ENCODE results near the gene CALM3. TPM values are rescaled to one million over a fixed set of nuclear protein-coding genes. Genes with fewer than 3 reads are reported as not detected.

Gene CALM3
- total and polyA plus RNA-seq, 2 of the 4 experiments (the other 2 are of a cell fraction), result 91.6 to 501 TPM

GRCh38 chr19:46586294-46586693 is 14.8 kb upstream of the CALM3 start:
- no peak overlapping the region for H3K27ac ChIP-seq (ENCODE audit: insufficient read depth, low read length)
- no peak overlapping the region for H3K56ac ChIP-seq (ENCODE audit: extremely low read depth, insufficient read depth, low read length)
- no peak overlapping the region for H3K9ac ChIP-seq (ENCODE audit: low read depth, low read length)
- no peak overlapping the region for H2BK15ac ChIP-seq (ENCODE audit: low read depth, low read length)
- dilution Hi-C loops (cut with HindIII; ENCODE audit: low sequenced_read_pairs, unreplicated experiment), result no loop called here
- H2AK5ac ChIP-seq (ENCODE audit: low read depth, low read length), result no peak overlapping the region
- no peaks in the 10 kb centered on the region for H3K27me3 ChIP-seq (ENCODE audit: control insufficient read depth, insufficient read depth, low read length)
- no peak overlapping the region for H2BK20ac ChIP-seq (ENCODE audit: low read depth, low read length)
- no peak for ATAC-seq (ENCODE audit: low read depth)
- in situ Hi-C loops (cut with MboI; ENCODE audit: low sequenced_read_pairs), result no loop called here
- no CpG with 5 or more reads among the region's 4 CpGs for WGBS, 2 experiments (ENCODE audit: extremely low coverage in 2 of 2, insufficient read length in 1 of 2)
- H3K9me1 ChIP-seq (ENCODE audit: insufficient read depth, low read length), result no peaks in the 10 kb centered on the region
- no peak overlapping the region for H3K4me3 ChIP-seq (ENCODE audit: insufficient read depth, low read depth, low read length)
- no peak overlapping the region for H3K23ac ChIP-seq (ENCODE audit: low read depth, low read length)
- no peak overlapping the region for H2AFZ ChIP-seq (replicated peaks; ENCODE audit: low read length, poor library complexity)
- no peak overlapping the region for H2BK120ac ChIP-seq (ENCODE audit: low read depth, low read length)
- no peaks in the 10 kb centered on the region for H3K36me3 ChIP-seq (ENCODE audit: control insufficient read depth, insufficient read depth, low read length)
- no peaks in the 10 kb centered on the region; the same call in 1 of the 2 replicates for H3K9me3 ChIP-seq (ENCODE audit: control insufficient read depth, insufficient read depth, low read length)
- H4K8ac ChIP-seq (ENCODE audit: low read depth in 2 of 2, low read length in 2 of 2), result no peak overlapping the region
- H3K18ac ChIP-seq (ENCODE audit: low read depth, low read length), result no peak overlapping the region
- no peak overlapping the region for H2BK5ac ChIP-seq (ENCODE audit: low read depth, low read length, poor library complexity, severe bottlenecking)
- no peak for TF ChIP-seq MAZ (IDR thresholded peaks at IDR 0.05; ENCODE audit: borderline replicate concordance, low read depth, low read length)
- TF ChIP-seq CEBPB (IDR thresholded peaks at IDR 0.05; ENCODE audit: low read depth, low read length), result no peak
- no peak for TF ChIP-seq RCOR1 (IDR thresholded peaks at IDR 0.05; ENCODE audit: insufficient replicate concordance, low read length)
- TF ChIP-seq, protein P1, sequence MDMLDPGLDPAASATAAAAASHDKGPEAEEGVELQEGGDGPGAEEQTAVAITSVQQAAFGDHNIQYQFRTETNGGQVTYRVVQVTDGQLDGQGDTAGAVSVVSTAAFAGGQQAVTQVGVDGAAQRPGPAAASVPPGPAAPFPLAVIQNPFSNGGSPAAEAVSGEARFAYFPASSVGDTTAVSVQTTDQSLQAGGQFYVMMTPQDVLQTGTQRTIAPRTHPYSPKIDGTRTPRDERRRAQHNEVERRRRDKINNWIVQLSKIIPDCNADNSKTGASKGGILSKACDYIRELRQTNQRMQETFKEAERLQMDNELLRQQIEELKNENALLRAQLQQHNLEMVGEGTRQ (IDR thresholded peaks at IDR 0.05; ENCODE audit: low read depth, low read length), result no peak
- TF ChIP-seq RFX5 (IDR thresholded peaks at IDR 0.05; ENCODE audit: low read depth, low read length), result no peak
- TF ChIP-seq, protein P2, sequence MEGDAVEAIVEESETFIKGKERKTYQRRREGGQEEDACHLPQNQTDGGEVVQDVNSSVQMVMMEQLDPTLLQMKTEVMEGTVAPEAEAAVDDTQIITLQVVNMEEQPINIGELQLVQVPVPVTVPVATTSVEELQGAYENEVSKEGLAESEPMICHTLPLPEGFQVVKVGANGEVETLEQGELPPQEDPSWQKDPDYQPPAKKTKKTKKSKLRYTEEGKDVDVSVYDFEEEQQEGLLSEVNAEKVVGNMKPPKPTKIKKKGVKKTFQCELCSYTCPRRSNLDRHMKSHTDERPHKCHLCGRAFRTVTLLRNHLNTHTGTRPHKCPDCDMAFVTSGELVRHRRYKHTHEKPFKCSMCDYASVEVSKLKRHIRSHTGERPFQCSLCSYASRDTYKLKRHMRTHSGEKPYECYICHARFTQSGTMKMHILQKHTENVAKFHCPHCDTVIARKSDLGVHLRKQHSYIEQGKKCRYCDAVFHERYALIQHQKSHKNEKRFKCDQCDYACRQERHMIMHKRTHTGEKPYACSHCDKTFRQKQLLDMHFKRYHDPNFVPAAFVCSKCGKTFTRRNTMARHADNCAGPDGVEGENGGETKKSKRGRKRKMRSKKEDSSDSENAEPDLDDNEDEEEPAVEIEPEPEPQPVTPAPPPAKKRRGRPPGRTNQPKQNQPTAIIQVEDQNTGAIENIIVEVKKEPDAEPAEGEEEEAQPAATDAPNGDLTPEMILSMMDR (conservative IDR thresholded peaks at IDR 0.05; ENCODE audit: low read depth, low read length), result no peak
- TF ChIP-seq BHLHE40 (IDR thresholded peaks at IDR 0.05; ENCODE audit: low read depth, low read length), result no peak
- no peak for TF ChIP-seq FOS (IDR thresholded peaks at IDR 0.05; ENCODE audit: low read depth, low read length)
- ChIA-PET CTCF (no interaction called here), POLR2A (ENCODE audit: unreplicated experiment) (no interaction called here)
- no peak overlapping the region for H3K4ac ChIP-seq (ENCODE audit: low read depth, low read length)
- no TSS peak for BruUV-seq (replicated peaks)
- H4K91ac ChIP-seq (ENCODE audit: insufficient read depth, low read depth, low read length), result no peak overlapping the region
- intact Hi-C loops (cut with micrococcal nuclease), result no loop called here
- H3K79me1 ChIP-seq (ENCODE audit: low read depth in 1 of 2, low read length in 2 of 2), result no peaks in the 10 kb centered on the region
- no peak overlapping the region for H2AK9ac ChIP-seq (replicated peaks; ENCODE audit: low read depth, low read length, poor library complexity)
- H4K20me1 ChIP-seq (ENCODE audit: insufficient read depth, low read length), result no peaks in the 10 kb centered on the region
- no peak overlapping the region for H3K14ac ChIP-seq (replicated peaks; ENCODE audit: low read depth, low read length)
- no peak for DNase-seq
- no peak overlapping the region for H4K5ac ChIP-seq (ENCODE audit: low read depth, low read length)
- no peaks in the 10 kb centered on the region for H3K4me1 ChIP-seq (ENCODE audit: control insufficient read depth, insufficient read depth, low read length)
- H3K4me2 ChIP-seq (ENCODE audit: low read depth, low read length), result no peak overlapping the region

Data from IMR-90 (cell line).